HL-60 (cell line): ENCODE results near the gene MOV10L1.

Experiments used
- DNase-seq, 2 experiments: peaks; one replicate each; pipeline ENCODE4 v3.0.0-alpha.2; 2010 to 2020; ENCODE audit warnings: low read depth in 1 of 2, low spot score in 1 of 2
- H3K27ac ChIP-seq: fragments of 250-450 bp; sonication (Bioruptor Pico); replicated peaks from 2 replicates; pipeline ENCODE4 v1.5.1; 2020; ENCODE audit warnings: mild to moderate bottlenecking, moderate library complexity
- H3K27me3 ChIP-seq: fragments of 250-450 bp; sonication (Bioruptor Pico); 2 replicates; pipeline ENCODE4 v1.5.1; 2021; ENCODE audit warnings: mild to moderate bottlenecking, moderate library complexity; ENCODE audit not compliant: insufficient read depth, poor library complexity, severe bottlenecking
- H3K4me3 ChIP-seq: replicated peaks from 2 replicates; pipeline ENCODE4 v1.5.1; 2011; ENCODE audit warnings: mild to moderate bottlenecking, control low read depth, low read length; ENCODE audit not compliant: insufficient read depth
- GABPA ChIP-seq: IDR thresholded peaks from 2 replicates; pipeline ENCODE4 v1.6.1; 2012; ENCODE audit warnings: low read depth
- POLR2AphosphoS5 ChIP-seq: IDR thresholded peaks from 2 replicates; pipeline ENCODE4 v1.6.1; 2012; ENCODE audit warnings: low read depth
- REST ChIP-seq: IDR thresholded peaks from 2 replicates; pipeline ENCODE4 v1.6.1; 2012; ENCODE audit warnings: low read depth; ENCODE audit not compliant: insufficient replicate concordance
- SPI1 ChIP-seq: IDR thresholded peaks from 2 replicates; pipeline ENCODE4 v1.6.1; 2012; ENCODE audit warnings: low read depth, mild to moderate bottlenecking, borderline replicate concordance
- TF ChIP-seq, protein P1 (sequence below): IDR thresholded peaks from one replicate; pipeline ENCODE4 v1.5.1; 2011; ENCODE audit warnings: low read length, control low read depth, inconsistent platforms; ENCODE audit not compliant: insufficient read depth

The MOV10L1 gene

GRCh38 chr22:50048836-50049235 lies 41.0 kb upstream of the MOV10L1 start:
- DNase-seq: no peak
- Histone ChIP-seq H3K4me3 (no peak overlapping the region), H3K27ac (no peak overlapping the region), H3K27me3 (peaks cover 12% of the 10 kb centered on the region)
- no peak for TF ChIP-seq SPI1
- TF ChIP-seq GABPA: no peak
- TF ChIP-seq POLR2AphosphoS5: no peak
- TF ChIP-seq, protein P1, sequence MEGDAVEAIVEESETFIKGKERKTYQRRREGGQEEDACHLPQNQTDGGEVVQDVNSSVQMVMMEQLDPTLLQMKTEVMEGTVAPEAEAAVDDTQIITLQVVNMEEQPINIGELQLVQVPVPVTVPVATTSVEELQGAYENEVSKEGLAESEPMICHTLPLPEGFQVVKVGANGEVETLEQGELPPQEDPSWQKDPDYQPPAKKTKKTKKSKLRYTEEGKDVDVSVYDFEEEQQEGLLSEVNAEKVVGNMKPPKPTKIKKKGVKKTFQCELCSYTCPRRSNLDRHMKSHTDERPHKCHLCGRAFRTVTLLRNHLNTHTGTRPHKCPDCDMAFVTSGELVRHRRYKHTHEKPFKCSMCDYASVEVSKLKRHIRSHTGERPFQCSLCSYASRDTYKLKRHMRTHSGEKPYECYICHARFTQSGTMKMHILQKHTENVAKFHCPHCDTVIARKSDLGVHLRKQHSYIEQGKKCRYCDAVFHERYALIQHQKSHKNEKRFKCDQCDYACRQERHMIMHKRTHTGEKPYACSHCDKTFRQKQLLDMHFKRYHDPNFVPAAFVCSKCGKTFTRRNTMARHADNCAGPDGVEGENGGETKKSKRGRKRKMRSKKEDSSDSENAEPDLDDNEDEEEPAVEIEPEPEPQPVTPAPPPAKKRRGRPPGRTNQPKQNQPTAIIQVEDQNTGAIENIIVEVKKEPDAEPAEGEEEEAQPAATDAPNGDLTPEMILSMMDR: no peak
- TF ChIP-seq REST: no peak

DNA sequence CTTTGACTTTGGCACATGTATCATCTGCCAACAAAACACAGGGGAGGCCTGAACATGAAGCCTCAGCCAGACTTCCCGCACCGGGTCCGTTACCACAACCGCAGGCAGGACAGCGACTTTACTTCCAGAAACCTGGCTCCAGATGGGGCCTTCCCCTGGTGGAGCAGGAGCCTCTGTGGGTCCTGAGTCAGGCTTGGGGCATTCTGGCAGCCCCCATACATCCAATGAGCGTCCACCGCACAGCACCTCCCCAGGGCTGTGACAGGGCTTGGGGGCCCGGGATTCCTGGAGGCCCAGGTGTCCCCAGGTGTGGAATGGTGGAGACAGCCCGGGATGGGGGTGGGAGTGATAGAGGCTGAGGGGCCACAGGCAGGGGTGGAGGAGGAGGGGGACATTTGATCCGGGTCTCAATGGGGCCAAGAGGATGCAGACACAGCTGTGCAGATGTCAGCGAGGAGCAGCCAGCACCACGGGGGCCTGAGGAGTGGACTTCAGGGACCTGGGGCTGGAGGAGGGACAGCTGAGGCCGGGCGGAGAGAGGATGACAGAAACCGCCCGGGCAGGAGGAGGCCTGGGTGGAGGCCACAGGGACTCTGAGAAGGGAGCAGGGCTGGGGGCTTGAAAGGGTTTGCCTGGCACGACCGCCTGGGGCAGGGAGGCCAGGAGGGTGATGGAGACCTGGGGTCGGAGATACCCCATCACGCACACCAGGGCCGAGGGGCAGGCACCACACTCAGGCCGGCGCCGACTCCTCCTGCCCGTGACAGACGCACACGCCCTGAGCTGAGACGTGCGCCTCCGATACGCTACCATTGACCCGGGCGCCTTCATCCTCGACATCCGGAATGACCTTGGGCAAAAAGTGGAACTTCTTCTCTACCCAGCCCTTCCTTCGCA lies 40.3 kb upstream of the MOV10L1 start:
- H3K27ac ChIP-seq: no peak overlapping the region

DNA sequence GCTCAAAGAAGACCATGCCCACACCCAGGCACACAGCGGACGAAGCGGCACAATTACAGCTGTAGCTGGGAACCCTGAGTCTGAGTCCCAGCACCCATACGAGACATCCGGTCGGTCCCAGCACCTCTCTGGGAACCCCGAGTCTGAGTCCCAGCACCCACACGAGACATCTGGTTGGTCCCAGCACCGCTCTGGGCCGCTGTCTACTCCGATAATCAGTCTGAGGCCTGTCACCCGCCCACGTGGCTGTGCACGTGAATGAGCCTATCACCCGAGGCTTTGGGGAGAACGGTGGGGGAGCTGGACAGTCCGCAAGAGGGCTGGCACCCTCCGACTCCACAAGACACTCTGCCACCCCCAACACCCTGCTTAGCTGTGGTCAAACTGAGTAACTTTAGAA lies 37.9 kb upstream of the MOV10L1 start:
- Histone ChIP-seq H3K27me3 (no peaks in the 10 kb centered on the region), H3K27ac (no peak overlapping the region), H3K4me3 (no peak overlapping the region)
- TF ChIP-seq, protein P1: no peak
- TF ChIP-seq GABPA (no peak), SPI1 (no peak), REST (no peak), POLR2AphosphoS5 (no peak)
- DNase-seq: no peak

More for the DNA sequence above, 40.3 kb upstream of the MOV10L1 start:
- TF ChIP-seq SPI1 (no peak), REST (no peak), GABPA (no peak), POLR2AphosphoS5 (no peak)
- TF ChIP-seq, protein P1: no peak
- Histone ChIP-seq H3K27me3 (peaks cover 9% of the 10 kb centered on the region), H3K4me3 (no peak overlapping the region)
- DNase-seq: no peak
